ENCODE data around the gene MDM4.

The MDM4 gene

GRCh38 chr1:204503122-204503912 is 12.9 kb upstream of the MDM4 start:
- H3K27ac ChIP-seq: no peak overlapping the region
- ChIA-PET POLR2A (ENCODE audit: low non-redundant PET) (no interaction called here), CTCF (interaction anchor here (0.5 to 3.3 kb wide), 50 partner anchors 10 to 634 kb away, joined by 3 to 37 read pairs (median 4); partner anchors contain the start of genes MDM4, PIK3C2B and PPP1R15B)
- peak; percentile 65 for DNase-seq (ENCODE audit: low spot score)
- TF ChIP-seq CTCF (conservative IDR thresholded peaks at IDR 0.05; ENCODE audit: low read depth): peak; percentile 77

- no peak for DNase-seq (ENCODE audit: low spot score)
- no peak overlapping the region for H3K27ac ChIP-seq
- ChIA-PET CTCF (interaction anchor here (0.7 to 1.8 kb wide), 11 partner anchors 11 to 341 kb away, joined by 3 to 35 read pairs (median 4); partner anchors contain the start of gene PIK3C2B), POLR2A (ENCODE audit: low non-redundant PET) (no interaction called here)
- no peak for TF ChIP-seq CTCF (conservative IDR thresholded peaks at IDR 0.05; ENCODE audit: low read depth)
These were observed 12.2 kb upstream of the MDM4 start for GRCh38 chr1:204503913-204504519.

- ChIA-PET CTCF (interaction anchor here (0.5 to 3.5 kb wide), 13 partner anchors 9 to 408 kb away, joined by 3 to 28 read pairs (median 4); partner anchors contain the start of gene PIK3C2B), POLR2A (ENCODE audit: low non-redundant PET) (interaction anchor here (1.1 kb wide), 1 partner anchor 11 kb away, joined by 3 read pairs; the partner anchor contains the start of gene MDM4)
- peak overlapping the region; percentile 85 for H3K27ac ChIP-seq
- TF ChIP-seq CTCF (conservative IDR thresholded peaks at IDR 0.05; ENCODE audit: low read depth): no peak
- DNase-seq (ENCODE audit: low spot score): no peak
These were observed 10.5 kb upstream of the MDM4 start for GRCh38 chr1:204505674-204506200.

GRCh38 chr1:204506201-204506968 is 9.8 kb upstream of the MDM4 start:
- ChIA-PET CTCF (interaction anchor here (0.5 to 3.5 kb wide), 13 partner anchors 10 to 408 kb away, joined by 3 to 28 read pairs (median 4); partner anchors contain the start of gene PIK3C2B), POLR2A (ENCODE audit: low non-redundant PET) (interaction anchor here (2.0 kb wide), 1 partner anchor 10 kb away, joined by 14 read pairs; the partner anchor contains the start of gene MDM4)
- peak overlapping the region; percentile 85 for H3K27ac ChIP-seq
- DNase-seq (ENCODE audit: low spot score): peak; percentile 66
- TF ChIP-seq CTCF (conservative IDR thresholded peaks at IDR 0.05; ENCODE audit: low read depth): no peak

- CTCF ChIA-PET: interaction anchor here (0.8 to 3.5 kb wide), 8 partner anchors 10 to 300 kb away, joined by 3 to 28 read pairs (median 6); partner anchors contain the start of gene PIK3C2B
- POLR2A ChIA-PET (ENCODE audit: low non-redundant PET): interaction anchor here (2.0 kb wide), 1 partner anchor 9 kb away, joined by 14 read pairs; the partner anchor contains the start of gene MDM4
These were observed 9.3 kb upstream of the MDM4 start for GRCh38 chr1:204506969-204507316.

More at GRCh38 chr1:204506969-204507316, 9.3 kb upstream of the MDM4 start:
- DNase-seq (ENCODE audit: low spot score): peak; percentile 74
- TF ChIP-seq CTCF (conservative IDR thresholded peaks at IDR 0.05; ENCODE audit: low read depth): no peak
- peak overlapping the region; percentile 91 for H3K27ac ChIP-seq

All from RWPE1 (cell line).